ENCODE data around the gene CDK8.
A peak's percentile ranks its signal among the peaks of the same experiment; 100 is the strongest.

CDK8 gene

GRCh38 chr13:26390203-26390602 lies 136.3 kb downstream of the CDK8 start:
- DNase-seq: no peak

- DNase-seq: no peak
These were observed 146.6 kb downstream of the CDK8 start for GRCh38 chr13:26400545-26400944.

- DNase-seq: no peak
These were observed 147.1 kb downstream of the CDK8 start for GRCh38 chr13:26401069-26401468.

- no peak for DNase-seq
These were observed 147.7 kb downstream of the CDK8 start for GRCh38 chr13:26401578-26402021.

GRCh38 chr13:26406791-26407190 lies 152.9 kb downstream of the CDK8 start:
- DNase-seq: no peak

- no peak for DNase-seq
These were observed 157.3 kb downstream of the CDK8 start for GRCh38 chr13:26411206-26411605.

- DNase-seq: no peak
These were observed 158.3 kb downstream of the CDK8 start for GRCh38 chr13:26412263-26412662.

GRCh38 chr13:26412936-26413716 lies 159.2 kb downstream of the CDK8 start:
- no peak for DNase-seq

- no peak for DNase-seq
These were observed 166.5 kb downstream of the CDK8 start for GRCh38 chr13:26420282-26420960.

GRCh38 chr13:26422036-26422435 lies 168.1 kb downstream of the CDK8 start:
- no peak for DNase-seq

GRCh38 chr13:26423629-26424028 lies 169.7 kb downstream of the CDK8 start:
- DNase-seq: peak; percentile 3

GRCh38 chr13:26424181-26424580 lies 170.3 kb downstream of the CDK8 start:
- DNase-seq: no peak

GRCh38 chr13:26425443-26426358 lies 171.8 kb downstream of the CDK8 start:
- DNase-seq: no peak

- no peak for DNase-seq
These were observed 179.8 kb downstream of the CDK8 start for GRCh38 chr13:26433776-26434175.

- DNase-seq: no peak
These were observed 181.2 kb downstream of the CDK8 start for GRCh38 chr13:26435171-26435570.

- no peak for DNase-seq
These were observed 181.7 kb downstream of the CDK8 start for GRCh38 chr13:26435646-26436045.

GRCh38 chr13:26436914-26437313 lies 183.0 kb downstream of the CDK8 start:
- DNase-seq: no peak

- no peak for DNase-seq
These were observed 186.2 kb downstream of the CDK8 start for GRCh38 chr13:26440111-26440510.

- DNase-seq: no peak
These were observed 187.5 kb downstream of the CDK8 start for GRCh38 chr13:26441476-26441875.

GRCh38 chr13:26442541-26442940 lies 188.6 kb downstream of the CDK8 start:
- peak; percentile 31 for DNase-seq

- no peak for DNase-seq
These were observed 191.2 kb downstream of the CDK8 start for GRCh38 chr13:26445092-26445491.

- no peak for DNase-seq
These were observed 192.8 kb downstream of the CDK8 start for GRCh38 chr13:26446751-26447150.

GRCh38 chr13:26448032-26448431 lies 194.1 kb downstream of the CDK8 start:
- no peak for DNase-seq
